Lung (tissue), 12 donors: ENCODE results near the gene DBN1. TPM values are rescaled to one million over a fixed set of nuclear protein-coding genes. Genes with fewer than 3 reads are reported as not detected.
A peak's percentile ranks its signal among the peaks of the same experiment; 100 is the strongest.

Experiments
- ATAC-seq: fragments of 200-7000 bp; cut with Tn5 transposase; one replicate; pipeline ENCODE4 v1.9.1; 2020; ENCODE audit warnings: moderate number of reproducible peaks; ENCODE audit not compliant: insufficient read depth, low FRiP score
- DNase-seq, 3 donors: peaks; one replicate each; pipeline ENCODE4 v3.0.0-alpha.2; 2013 to 2017
- H3K27ac ChIP-seq, 2 donors: one replicate each; pipeline ENCODE4 v1.5.1; 2013; ENCODE audit warnings: mild to moderate bottlenecking in 2 of 2, moderate library complexity in 2 of 2, control low read depth in 1 of 2, inconsistent platforms in 1 of 2, low read depth in 1 of 2, low read length in 1 of 2
- H3K27me3 ChIP-seq, 3 donors: one replicate each; pipeline ENCODE4 v1.5.1; 2013; ENCODE audit warnings: low read length in 2 of 3; ENCODE audit not compliant: control insufficient read depth in 3 of 3, insufficient read depth in 3 of 3
- H3K36me3 ChIP-seq, 4 donors: one replicate each; pipeline ENCODE4 v1.5.1; 2013; ENCODE audit warnings: low read length in 4 of 4, mild to moderate bottlenecking in 1 of 4, moderate library complexity in 1 of 4; ENCODE audit not compliant: control insufficient read depth in 4 of 4, insufficient read depth in 4 of 4
- H3K4me1 ChIP-seq, 5 donors: one replicate each; pipeline ENCODE4 v1.5.1; 2013; ENCODE audit warnings: low read length in 5 of 5, mild to moderate bottlenecking in 2 of 5, moderate library complexity in 1 of 5; ENCODE audit not compliant: control insufficient read depth in 5 of 5, insufficient read depth in 5 of 5
- H3K4me3 ChIP-seq: one replicate; pipeline ENCODE4 v1.5.1; 2013; ENCODE audit warnings: mild to moderate bottlenecking, control low read depth, moderate library complexity
- H3K9ac ChIP-seq, 2 donors: one replicate each; pipeline ENCODE4 v1.5.1; 2013; ENCODE audit warnings: low read length in 2 of 2, control low read depth in 1 of 2; ENCODE audit not compliant: insufficient read depth in 1 of 2
- H3K9me3 ChIP-seq, 4 donors: one replicate each; pipeline ENCODE4 v1.5.1; 2013; ENCODE audit warnings: low read length in 3 of 4, mild to moderate bottlenecking in 1 of 4, moderate library complexity in 1 of 4; ENCODE audit not compliant: control insufficient read depth in 4 of 4, insufficient read depth in 3 of 4
- CTCF ChIP-seq: IDR thresholded peaks from 2 replicates; pipeline ENCODE4 v1.5.1; 2012; ENCODE audit warnings: mild to moderate bottlenecking; ENCODE audit errors: control extremely low read depth, extremely low read depth
- whole genome bisulfite sequencing, 2 donors: extraction: QIAGEN DNeasy Blood & Tissue Kit; methylation state at CpG; one replicate each; pipeline ENCODE4 v1.1.7; 2013; 5-methylcytosine and 5-hydroxymethylcytosine counted together
- polyA plus RNA-seq, 2 donors: library from polyadenylated mRNA; stranded (reverse); fragments of 200-250 nt; gene quantifications; one replicate each; pipeline ENCODE4 v1.2.1, GENCODE V29; 2013
- total RNA-seq, 2 donors: library from RNA; depleted of rRNA in 1 of 2; stranded (reverse); fragments of >200 nt in 1 of 2; gene quantifications; one replicate each; pipeline ENCODE4 v1.2.1, GENCODE V29; 2014 to 2021
- donor health status: control.
- donor health status: control.
- donor health status: Bipolar disorder and iron deficiency.
- donor health status: healthy.
- donor health status: DM: yes; HTN: yes; CAD: no.

DBN1 gene
- total and polyA plus RNA-seq, 4 donors: 18.7 to 38.3 (median 30.3) TPM

GRCh38 chr5:177474846-177475562 lies 1.6 kb upstream of the DBN1 start:
- Histone ChIP-seq H3K36me3 (peaks cover 0 to 6% (median 0%) of the 10 kb centered on the region in 4 donors), H3K9ac (no peak overlapping the region), H3K9me3 (no peaks in the 10 kb centered on the region), H3K4me1 (peaks cover 3 to 50% (median 21%) of the 10 kb centered on the region in 5 donors), H3K27ac (no peak overlapping the region), H3K27me3 (no peaks in the 10 kb centered on the region), H3K4me3 (no peak overlapping the region)
- DNase-seq (no peak), ATAC-seq (no peak)
- 23 to 68% methylated on average over 4 of the region's 4 CpGs for WGBS, 2 donors
- no peak for TF ChIP-seq CTCF

- TF ChIP-seq CTCF: no peak
- peak overlapping the region in 1 of 2 donors; percentile 65 for H3K9ac ChIP-seq
- H3K27ac ChIP-seq: no peak overlapping the region
- no peaks in the 10 kb centered on the region for H3K9me3 ChIP-seq
- ATAC-seq: no peak
- H3K36me3 ChIP-seq: peaks cover 0 to 6% (median 0%) of the 10 kb centered on the region in 4 donors
- DNase-seq: no peak
- no peak overlapping the region for H3K4me3 ChIP-seq
- no peaks in the 10 kb centered on the region for H3K27me3 ChIP-seq
- H3K4me1 ChIP-seq: peaks cover 3 to 44% (median 16%) of the 10 kb centered on the region in 5 donors
- 65 to 74% methylated on average over 7 of the region's 7 CpGs for WGBS, 2 donors
Observed at GRCh38 chr5:177474002-177474476, 605 bp upstream of the DBN1 start.

- H3K9ac ChIP-seq: peak overlapping the region in 1 of 2 donors; percentile 42
- peak; percentile 58 to 72 (median 65) for DNase-seq
- TF ChIP-seq CTCF: no peak
- peak overlapping the region in 1 of 2 donors; percentile 15 for H3K27ac ChIP-seq
- H3K4me3 ChIP-seq: peak overlapping the region; percentile 42
- WGBS, 2 donors: 1 to 2% methylated on average over 47 to 93 of the region's 93 CpGs
- no peaks in the 10 kb centered on the region for H3K27me3 ChIP-seq
- ATAC-seq: no peak
- no peaks in the 10 kb centered on the region for H3K9me3 ChIP-seq
- H3K36me3 ChIP-seq: peaks cover 0 to 12% (median 2%) of the 10 kb centered on the region in 4 donors
- peaks cover 0 to 39% (median 12%) of the 10 kb centered on the region in 5 donors for H3K4me1 ChIP-seq
Observed at GRCh38 chr5:177472460-177473442, 683 bp downstream of the DBN1 start.
